ENCODE results near the gene PARP1. TPM values are rescaled to one million over a fixed set of nuclear protein-coding genes. Genes with fewer than 3 reads are reported as not detected.

The PARP1 gene
- total and polyA plus RNA-seq, 4 donors = 39.2 to 108 (median 60.3) TPM

DNA sequence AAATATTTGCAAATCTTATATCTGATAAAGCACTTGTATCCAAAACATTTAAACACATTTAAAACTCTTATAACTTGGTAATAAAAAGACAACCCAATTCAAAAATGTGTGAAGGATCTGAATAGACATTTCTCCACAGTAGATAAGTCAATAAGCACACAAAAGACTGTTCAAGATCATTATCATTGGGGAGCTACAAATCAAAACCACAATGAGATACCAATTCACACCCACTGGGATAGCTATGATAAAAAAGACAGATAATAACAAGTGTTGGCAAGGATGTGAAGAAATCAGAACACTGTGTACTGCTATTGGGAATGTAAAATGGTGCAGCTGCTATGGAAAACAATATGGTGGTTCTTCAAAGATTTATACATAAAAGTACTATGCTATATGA, 93.8 kb downstream of the PARP1 start:
- Histone ChIP-seq H3K9me3 (ENCODE audit: control insufficient read depth in 4 of 4, low read length in 3 of 4) (no peaks in the 10 kb centered on the region), H3K4me3 (ENCODE audit: low read depth in 1 of 3, low read length in 3 of 3) (no peak overlapping the region), H3K9ac (ENCODE audit: low read depth in 1 of 2, low read length in 2 of 2) (no peak overlapping the region), H3K4me1 (ENCODE audit: control insufficient read depth in 4 of 4, insufficient read depth in 4 of 4, low read length in 3 of 4) (peaks cover 0 to 9% (median 5%) of the 10 kb centered on the region in 4 donors), H3K36me3 (ENCODE audit: control insufficient read depth in 4 of 4, insufficient read depth in 3 of 4, low read depth in 1 of 4, low read length in 3 of 4) (no peaks in the 10 kb centered on the region), H3K27me3 (ENCODE audit: control insufficient read depth in 4 of 4, insufficient read depth in 4 of 4, low read length in 3 of 4) (peaks cover 0 to 2% (median 0%) of the 10 kb centered on the region in 4 donors), H3K27ac (ENCODE audit: low read depth in 1 of 2, low read length in 2 of 2) (no peak overlapping the region)
- TF ChIP-seq FOXA1 (IDR thresholded peaks at IDR 0.05) = no peak
- TF ChIP-seq, protein P1, sequence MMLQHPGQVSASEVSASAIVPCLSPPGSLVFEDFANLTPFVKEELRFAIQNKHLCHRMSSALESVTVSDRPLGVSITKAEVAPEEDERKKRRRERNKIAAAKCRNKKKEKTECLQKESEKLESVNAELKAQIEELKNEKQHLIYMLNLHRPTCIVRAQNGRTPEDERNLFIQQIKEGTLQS (IDR thresholded peaks at IDR 0.05) = no peak
- no peak for TF ChIP-seq JUND (IDR thresholded peaks at IDR 0.05)
- no peak for TF ChIP-seq RAD21 (IDR thresholded peaks at IDR 0.05)
- TF ChIP-seq, protein P2, sequence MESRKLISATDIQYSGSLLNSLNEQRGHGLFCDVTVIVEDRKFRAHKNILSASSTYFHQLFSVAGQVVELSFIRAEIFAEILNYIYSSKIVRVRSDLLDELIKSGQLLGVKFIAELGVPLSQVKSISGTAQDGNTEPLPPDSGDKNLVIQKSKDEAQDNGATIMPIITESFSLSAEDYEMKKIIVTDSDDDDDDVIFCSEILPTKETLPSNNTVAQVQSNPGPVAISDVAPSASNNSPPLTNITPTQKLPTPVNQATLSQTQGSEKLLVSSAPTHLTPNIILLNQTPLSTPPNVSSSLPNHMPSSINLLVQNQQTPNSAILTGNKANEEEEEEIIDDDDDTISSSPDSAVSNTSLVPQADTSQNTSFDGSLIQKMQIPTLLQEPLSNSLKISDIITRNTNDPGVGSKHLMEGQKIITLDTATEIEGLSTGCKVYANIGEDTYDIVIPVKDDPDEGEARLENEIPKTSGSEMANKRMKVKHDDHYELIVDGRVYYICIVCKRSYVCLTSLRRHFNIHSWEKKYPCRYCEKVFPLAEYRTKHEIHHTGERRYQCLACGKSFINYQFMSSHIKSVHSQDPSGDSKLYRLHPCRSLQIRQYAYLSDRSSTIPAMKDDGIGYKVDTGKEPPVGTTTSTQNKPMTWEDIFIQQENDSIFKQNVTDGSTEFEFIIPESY (IDR thresholded peaks at IDR 0.05) = no peak
- TF ChIP-seq, protein P3, sequence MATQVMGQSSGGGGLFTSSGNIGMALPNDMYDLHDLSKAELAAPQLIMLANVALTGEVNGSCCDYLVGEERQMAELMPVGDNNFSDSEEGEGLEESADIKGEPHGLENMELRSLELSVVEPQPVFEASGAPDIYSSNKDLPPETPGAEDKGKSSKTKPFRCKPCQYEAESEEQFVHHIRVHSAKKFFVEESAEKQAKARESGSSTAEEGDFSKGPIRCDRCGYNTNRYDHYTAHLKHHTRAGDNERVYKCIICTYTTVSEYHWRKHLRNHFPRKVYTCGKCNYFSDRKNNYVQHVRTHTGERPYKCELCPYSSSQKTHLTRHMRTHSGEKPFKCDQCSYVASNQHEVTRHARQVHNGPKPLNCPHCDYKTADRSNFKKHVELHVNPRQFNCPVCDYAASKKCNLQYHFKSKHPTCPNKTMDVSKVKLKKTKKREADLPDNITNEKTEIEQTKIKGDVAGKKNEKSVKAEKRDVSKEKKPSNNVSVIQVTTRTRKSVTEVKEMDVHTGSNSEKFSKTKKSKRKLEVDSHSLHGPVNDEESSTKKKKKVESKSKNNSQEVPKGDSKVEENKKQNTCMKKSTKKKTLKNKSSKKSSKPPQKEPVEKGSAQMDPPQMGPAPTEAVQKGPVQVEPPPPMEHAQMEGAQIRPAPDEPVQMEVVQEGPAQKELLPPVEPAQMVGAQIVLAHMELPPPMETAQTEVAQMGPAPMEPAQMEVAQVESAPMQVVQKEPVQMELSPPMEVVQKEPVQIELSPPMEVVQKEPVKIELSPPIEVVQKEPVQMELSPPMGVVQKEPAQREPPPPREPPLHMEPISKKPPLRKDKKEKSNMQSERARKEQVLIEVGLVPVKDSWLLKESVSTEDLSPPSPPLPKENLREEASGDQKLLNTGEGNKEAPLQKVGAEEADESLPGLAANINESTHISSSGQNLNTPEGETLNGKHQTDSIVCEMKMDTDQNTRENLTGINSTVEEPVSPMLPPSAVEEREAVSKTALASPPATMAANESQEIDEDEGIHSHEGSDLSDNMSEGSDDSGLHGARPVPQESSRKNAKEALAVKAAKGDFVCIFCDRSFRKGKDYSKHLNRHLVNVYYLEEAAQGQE (IDR thresholded peaks at IDR 0.05) = no peak
- no peak for TF ChIP-seq NR2F2 (IDR thresholded peaks at IDR 0.05)
- TF ChIP-seq RXRA (IDR thresholded peaks at IDR 0.05) = no peak
- TF ChIP-seq HNF4G (IDR thresholded peaks at IDR 0.05) = no peak
- no peak for TF ChIP-seq HNF4A (conservative IDR thresholded peaks at IDR 0.05)
- no peak for TF ChIP-seq TAF1 (conservative IDR thresholded peaks at IDR 0.05)
- TF ChIP-seq, protein P4, sequence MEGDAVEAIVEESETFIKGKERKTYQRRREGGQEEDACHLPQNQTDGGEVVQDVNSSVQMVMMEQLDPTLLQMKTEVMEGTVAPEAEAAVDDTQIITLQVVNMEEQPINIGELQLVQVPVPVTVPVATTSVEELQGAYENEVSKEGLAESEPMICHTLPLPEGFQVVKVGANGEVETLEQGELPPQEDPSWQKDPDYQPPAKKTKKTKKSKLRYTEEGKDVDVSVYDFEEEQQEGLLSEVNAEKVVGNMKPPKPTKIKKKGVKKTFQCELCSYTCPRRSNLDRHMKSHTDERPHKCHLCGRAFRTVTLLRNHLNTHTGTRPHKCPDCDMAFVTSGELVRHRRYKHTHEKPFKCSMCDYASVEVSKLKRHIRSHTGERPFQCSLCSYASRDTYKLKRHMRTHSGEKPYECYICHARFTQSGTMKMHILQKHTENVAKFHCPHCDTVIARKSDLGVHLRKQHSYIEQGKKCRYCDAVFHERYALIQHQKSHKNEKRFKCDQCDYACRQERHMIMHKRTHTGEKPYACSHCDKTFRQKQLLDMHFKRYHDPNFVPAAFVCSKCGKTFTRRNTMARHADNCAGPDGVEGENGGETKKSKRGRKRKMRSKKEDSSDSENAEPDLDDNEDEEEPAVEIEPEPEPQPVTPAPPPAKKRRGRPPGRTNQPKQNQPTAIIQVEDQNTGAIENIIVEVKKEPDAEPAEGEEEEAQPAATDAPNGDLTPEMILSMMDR (IDR thresholded peaks at IDR 0.05; ENCODE audit: low read depth, low read length, missing input control) = no peak
- TF ChIP-seq YY1 (IDR thresholded peaks at IDR 0.05) = no peak
- TF ChIP-seq GABPA (IDR thresholded peaks at IDR 0.05 in 1 of 2, conservative IDR thresholded peaks at IDR 0.05 in 1 of 2) = no peak
- TF ChIP-seq, protein P5, sequence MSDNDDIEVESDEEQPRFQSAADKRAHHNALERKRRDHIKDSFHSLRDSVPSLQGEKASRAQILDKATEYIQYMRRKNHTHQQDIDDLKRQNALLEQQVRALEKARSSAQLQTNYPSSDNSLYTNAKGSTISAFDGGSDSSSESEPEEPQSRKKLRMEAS (IDR thresholded peaks at IDR 0.05) = no peak
- no peak for TF ChIP-seq SP1 (IDR thresholded peaks at IDR 0.05)
- no peak for TF ChIP-seq FOXA2 (IDR thresholded peaks at IDR 0.05)
- no peak for TF ChIP-seq EGR1 (IDR thresholded peaks at IDR 0.05; ENCODE audit: low read depth in 2 of 2)
- DNase-seq (ENCODE audit: low spot score) = no peak

Data from liver (tissue), 9 donors.